Kidney glomerular epithelial cell (primary cell): ENCODE data around the gene POLR2J.
A peak's percentile ranks its signal among the peaks of the same experiment; 100 is the strongest.
"Not testable (repeated sequence)": the region's sequence is repeated elsewhere in the genome, so short reads cannot be mapped to it uniquely, and the experiment has no call there.

Experiments used
- DNase-seq: peaks from one replicate; lab custom pipeline; 2025; lab: John Stamatoyannopoulos, UW

The POLR2J gene

DNA sequence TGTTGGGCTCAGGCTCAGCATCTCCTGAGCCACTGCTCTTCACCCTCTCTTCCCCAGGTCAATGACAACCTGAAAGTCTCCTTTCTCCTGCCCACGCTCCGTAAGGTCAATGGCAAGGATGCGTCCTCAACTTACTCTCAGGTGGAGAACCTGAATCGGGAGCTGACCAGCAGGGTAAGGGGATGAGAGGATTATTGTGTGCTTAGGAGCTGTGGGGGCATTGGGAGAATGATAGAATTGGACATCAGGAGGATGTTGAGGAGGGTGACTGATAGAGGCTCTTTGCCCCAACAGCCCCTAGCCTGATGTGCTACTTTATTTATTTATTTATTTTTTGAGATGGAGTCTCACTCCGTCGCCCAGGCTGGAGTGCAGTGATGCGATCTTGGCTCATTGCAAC is 12.6 kb downstream of the POLR2J start:
- no peak for DNase-seq

GRCh38 chr7:102464577-102465280 is 14.0 kb downstream of the POLR2J start, which contains the start of the genes ALKBH4 and LRWD1:
TSS of gene ALKBH4 (minus strand) at chr7:102464863. CDS start at chr7:102464836, 27 bp downstream.
TSS of gene LRWD1 (plus strand) at chr7:102464984. CDS start at chr7:102465081, 97 bp downstream.
- peak; percentile 77 for DNase-seq

DNA sequence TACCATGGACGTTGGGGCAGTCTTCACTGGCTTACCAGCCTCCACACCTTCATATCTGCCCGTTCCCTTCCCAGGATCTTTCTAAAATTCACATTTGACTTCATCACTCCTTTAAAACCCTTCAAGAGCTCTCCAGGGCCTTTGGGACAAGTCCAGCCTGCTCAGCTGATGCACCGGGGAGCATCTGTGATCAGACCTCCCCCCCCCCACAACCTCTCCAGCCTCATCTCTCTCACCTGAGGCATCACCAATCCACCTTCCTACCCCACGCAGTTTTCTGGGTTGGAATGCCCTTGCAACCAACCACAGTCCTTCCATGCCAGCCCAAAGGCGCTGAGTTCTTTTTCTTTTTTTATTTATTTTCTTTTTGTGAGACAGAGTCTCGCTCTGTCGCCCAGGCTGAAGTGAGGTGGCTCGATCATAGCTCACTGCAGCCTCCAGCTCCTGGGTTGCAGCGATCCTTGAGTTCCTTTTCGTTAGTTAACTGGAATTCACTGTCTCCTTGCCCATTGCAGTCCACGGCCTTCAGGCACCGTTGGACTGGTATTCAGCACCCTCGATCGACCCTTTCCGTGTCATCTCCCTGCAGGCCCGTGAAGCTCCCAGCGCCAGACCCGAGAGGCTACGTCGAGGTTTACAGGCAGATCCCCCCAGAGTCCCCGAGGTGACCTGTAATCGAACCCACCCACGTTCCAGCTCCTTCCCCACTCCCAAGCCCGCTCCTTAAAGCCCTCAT is 14.7 kb downstream of the POLR2J start:
- peak; percentile 40 for DNase-seq

DNA sequence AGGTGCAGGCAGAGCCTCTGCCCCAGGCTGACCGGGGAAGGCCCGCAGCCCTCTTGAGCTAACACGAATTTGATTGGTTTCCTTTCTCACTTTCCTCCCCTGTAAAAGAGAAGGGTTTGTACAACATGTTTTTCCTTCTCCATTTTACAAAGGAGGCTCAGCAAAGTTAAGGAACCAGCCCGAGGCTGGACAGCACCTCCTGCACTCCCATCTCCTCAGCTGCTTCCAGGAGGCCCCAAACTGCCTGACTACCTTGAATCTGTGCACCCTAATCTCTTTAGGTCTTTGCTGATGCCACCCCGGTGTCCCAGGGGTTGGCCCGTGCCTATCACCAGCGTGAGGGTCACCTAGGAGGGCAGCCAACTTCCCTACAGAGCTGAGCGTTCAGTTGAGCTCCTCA is 18.3 kb downstream of the POLR2J start:
- DNase-seq = no peak

DNA sequence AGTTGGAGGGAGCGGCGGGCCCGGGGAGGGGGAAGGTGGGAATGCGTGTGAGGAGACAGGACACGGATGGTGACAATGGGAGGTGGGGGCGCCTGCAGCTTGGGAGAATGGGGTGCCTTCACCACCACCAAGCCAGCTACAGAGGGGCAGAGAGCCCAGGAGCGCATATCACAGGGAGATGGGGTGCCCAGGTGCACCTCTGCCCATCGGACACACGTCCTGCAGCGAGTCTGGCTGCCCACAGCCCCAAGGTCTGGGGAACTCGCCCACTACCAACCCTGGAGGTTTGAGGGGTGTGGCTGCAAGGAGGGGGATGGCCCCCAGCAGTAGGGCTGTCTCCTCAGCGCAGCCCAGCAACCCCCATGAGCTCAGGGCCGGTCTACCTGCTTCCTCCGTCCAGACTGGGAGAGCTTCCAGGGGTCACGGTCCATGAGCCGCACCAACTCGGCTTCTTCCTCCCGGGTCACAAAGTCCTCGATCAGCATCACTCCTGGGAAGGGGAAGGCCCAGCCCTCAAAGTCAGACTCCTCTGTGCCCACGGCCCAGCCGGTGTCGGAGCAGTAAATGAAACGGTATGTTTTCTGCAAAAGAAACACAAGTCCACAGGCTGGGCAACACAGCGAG is 19.4 kb downstream of the POLR2J start:
- no peak for DNase-seq

GRCh38 chr7:102457352-102457924 is 21.3 kb downstream of the POLR2J start:
- DNase-seq = no peak

- no peak for DNase-seq
Observed at GRCh38 chr7:102456327-102456726, 22.4 kb downstream of the POLR2J start.

DNA sequence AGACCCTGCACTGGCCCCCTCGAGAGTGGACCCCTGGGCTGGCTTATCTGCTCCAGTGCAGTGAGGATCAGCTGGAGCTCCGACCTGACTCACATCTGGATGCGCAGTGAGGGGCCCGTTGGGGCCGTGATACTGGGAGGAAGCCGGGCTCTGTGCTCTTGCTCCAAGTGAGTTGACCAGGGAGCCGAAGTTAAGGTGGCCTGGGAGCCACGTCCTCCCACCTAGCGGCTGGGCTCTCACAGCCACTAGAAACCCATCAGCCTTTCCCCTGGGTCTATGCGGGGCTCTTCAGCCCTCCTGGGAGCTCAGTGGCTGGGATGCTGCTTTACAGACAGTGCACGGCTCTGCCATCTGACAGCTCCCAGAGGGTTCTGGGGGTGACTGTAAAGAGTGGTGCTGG is 23.1 kb downstream of the POLR2J start:
- DNase-seq = no peak

DNA sequence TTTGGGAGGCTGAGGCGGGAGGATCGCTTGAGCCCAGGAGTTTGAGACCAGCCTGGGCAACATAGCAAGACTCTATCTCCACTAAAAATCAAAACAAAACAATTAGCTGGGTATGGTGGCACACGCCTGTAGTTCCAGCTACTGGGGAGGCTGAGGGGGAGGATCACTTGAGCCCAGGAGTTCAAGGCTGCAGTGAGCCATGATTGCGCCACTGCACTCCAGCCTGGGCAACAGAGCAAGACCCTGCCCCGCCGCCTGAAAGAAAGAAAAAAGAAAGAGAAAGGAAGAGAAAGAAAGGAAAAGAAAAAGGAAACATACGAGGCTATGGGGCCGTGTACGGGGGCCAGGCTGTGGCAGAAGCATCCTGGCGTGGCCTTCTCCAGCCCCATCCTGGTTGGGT is 23.8 kb downstream of the POLR2J start:
- not testable (repeated sequence) for DNase-seq

DNA sequence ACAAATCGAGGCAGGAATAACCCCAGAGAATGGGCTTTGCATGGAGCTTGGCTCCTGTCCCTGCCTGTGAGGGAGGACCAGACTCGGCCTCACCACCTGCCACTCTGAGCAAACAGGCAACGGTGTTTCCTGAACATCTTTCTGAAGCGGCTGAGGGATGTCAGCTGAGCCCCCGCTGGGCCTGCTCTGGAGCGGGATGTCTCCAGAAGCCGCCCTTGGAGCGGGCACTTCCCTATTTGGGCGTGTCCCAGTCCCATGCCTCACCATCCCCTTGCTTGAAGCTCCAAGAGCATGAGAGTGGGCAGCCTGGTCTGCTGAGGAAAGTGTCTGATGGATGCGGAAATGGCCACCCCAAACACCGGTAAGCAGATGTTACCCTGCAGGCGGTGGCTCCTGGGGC is 24.3 kb downstream of the POLR2J start:
- DNase-seq = no peak

DNA sequence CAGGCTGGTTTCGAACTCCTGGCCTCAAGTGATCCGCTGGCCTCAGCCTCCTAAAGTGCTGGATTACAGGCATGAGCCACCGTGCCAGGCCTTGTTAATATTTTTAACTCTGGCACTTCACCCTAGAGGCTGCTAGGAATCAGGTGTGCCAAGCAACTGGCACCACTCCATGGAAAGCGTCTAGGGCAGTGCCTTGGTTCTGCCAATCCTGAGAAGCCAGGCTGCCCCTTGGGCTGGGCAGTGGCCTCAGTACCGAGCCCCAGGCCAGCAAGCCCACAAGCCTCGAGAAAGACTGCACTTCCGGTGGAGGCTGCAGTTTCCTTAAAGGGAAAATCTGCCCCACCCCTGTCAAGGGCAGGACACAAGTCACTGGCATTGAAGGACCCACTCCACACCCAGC is 25.4 kb downstream of the POLR2J start:
- no peak for DNase-seq

DNA sequence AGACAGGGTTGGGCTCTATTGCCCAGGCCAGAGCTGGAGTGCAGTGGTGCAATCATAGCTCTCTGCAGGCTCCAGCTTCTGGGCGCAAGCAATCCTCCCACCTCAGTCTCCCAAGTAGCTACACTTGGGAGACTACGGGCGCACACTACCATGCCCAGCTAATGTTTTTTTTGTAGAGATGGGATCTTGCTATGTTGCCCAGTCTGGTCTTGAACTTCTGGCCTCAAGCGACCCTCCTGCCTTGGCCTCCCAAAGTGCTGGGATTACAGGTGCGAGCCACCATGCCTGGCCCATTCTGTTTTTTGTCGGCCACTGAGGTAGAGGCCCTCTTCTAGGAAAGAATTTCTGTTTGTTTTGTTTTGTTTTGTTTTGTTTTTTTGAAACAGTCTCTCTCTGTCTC is 26.3 kb downstream of the POLR2J start:
- no peak for DNase-seq

DNA sequence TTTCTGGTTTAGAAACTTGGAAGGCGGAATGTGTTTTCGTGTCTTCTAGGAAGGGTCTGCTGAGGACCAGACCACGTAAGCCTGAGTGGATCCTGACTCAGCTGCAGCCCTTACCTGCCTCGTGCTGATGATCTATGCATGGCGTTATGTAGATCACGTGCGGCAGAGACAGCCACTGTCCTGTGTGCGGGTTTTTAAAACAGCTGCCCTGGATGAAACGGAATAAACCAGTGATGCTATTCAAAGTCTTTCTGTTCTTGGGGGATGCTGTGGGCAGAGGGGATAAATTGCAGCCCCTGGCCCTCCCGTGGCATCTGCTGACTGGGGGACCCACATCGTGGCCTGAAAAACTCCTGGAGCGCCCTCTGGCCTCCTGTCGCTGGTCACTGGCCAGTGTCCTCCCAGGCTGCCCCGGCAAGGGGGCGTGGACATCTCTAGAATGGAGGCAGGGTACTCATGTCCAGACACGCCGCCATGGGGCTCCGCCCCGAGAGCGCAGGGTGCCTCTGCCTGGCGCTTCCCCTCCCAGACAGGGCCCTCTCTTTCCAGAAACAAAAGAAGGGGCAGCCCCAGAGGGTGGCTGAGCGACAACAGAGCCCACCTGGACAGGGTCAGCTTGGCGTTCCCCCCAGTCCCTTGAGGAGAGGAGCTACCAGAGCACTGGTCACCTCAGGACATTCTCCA is 27.2 kb downstream of the POLR2J start:
- no peak for DNase-seq

DNA sequence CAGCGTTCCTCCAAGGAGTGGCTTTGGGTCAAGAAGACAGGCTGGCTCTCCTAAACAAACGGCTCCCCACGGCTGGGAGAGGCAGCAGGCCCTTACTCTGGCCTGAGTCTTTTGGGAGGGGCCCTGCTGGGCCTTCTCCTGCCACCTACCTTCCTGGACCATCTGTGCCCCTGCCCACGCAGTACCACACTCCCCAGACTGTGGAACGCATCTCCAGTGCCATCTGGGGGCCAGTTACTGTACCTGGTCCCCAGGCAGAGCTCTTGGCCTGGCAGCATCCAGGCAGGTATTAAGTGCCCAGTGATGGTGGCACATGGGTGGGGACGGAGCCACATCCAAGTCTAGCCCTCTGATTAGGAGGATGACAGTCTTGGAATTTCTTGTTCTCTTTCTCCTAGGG is 28.5 kb downstream of the POLR2J start:
- DNase-seq = no peak

DNA sequence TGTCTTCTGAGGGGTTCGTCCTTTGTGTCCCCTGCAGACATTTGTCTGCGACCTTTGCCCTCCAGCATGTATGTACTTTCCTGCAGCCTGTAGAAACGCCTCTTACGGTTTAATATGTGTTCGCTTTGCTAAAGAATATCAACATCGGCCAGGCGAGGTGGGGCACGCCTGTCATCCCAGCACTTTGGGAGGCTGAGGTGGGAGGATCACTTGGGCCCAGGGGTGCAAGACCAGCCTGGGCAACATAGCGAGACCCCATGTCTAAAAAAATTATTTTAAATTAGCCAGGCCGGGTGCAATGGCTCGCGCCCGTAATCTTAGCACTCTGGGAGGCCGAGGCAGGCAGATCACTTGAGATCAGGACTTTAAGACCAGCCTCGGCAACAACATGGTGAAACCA is 29.6 kb downstream of the POLR2J start:
- DNase-seq = no peak

DNA sequence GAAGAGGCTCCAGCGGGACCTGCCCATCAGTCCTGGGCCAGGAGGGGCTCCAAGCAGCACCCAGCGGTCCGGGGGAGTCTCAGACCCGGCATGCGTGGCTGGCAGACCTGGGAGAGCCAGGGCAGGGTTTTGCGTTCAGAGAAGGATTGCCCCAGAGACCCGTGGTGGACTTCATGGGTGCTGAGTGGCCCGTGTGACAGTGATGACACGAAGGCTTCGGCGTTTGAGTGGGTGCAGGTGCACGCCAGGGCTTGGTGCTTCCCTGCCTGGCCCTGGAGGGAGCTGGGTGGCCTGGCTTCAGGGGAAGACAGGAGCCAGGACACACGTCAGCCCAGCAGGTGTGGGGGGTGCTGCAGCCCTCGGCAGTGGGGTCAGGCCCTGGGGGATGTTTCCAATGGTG is 31.4 kb downstream of the POLR2J start:
- no peak for DNase-seq

GRCh38 chr7:102446387-102447156 is 32.1 kb downstream of the POLR2J start:
- DNase-seq = no peak

- DNase-seq = no peak
Observed at GRCh38 chr7:102445674-102446071, 33.0 kb downstream of the POLR2J start.

GRCh38 chr7:102444961-102445673 is 33.6 kb downstream of the POLR2J start:
- no peak for DNase-seq

DNA sequence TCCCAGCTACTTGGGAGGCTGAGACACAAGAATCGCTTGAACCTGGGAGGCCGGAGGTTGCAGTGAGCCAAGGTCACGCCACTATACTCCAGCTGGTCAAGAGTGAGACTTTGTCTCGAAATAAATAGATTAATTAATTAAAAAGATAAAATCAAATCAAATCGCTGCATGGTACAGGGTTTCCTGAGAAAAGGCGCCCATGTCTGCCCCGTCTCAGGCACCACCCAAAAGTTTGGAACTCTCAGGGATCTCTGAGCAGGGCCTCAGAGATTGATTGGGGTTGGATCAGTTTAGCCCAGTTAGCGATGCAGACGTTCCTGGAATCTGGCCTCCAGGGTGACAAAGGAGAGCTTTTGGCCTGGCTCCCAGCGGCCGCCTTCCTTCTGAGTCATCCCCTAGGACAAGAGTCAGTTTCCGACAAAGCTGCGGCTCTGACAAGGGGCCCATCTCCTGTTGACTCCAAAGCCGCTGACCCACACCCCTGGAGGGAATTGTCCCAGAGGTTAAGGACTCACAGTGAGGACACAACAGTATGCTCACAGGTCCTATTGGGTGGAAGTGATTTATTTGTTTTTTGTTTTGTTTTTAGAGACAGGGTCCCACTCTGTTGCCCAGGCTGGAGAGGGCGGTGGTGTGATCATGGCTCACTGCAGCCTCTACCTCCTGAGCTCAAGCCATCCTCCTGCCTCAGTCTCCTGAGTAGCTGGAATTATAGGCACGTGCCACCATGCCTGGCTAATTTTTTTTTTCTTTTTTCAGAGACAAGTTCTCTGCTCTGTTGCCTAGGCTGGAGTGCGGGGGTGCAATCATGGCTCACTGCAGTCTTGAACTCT is 38.5 kb downstream of the POLR2J start:
- peak; percentile 64 for DNase-seq
